ENCODE measurements around the gene ELK4. TPM values are rescaled to one million over a fixed set of nuclear protein-coding genes. Genes with fewer than 3 reads are reported as not detected.
A peak's percentile ranks its signal among the peaks of the same experiment; 100 is the strongest.

ELK4 gene
- total and polyA plus RNA-seq, 2 of the 13 experiments (the other 11 are each of a cell fraction or from before 2014, with no cell fraction given), result 8.3 to 13.1 TPM

GRCh38 chr1:205631768-205632668 is at the start of gene ELK4 (continued):
- TF ChIP-seq PATZ1 (CRISPR knock-in tag; IDR thresholded peaks at IDR 0.05) (peak; percentile 71), GATAD1 (CRISPR knock-in tag; IDR thresholded peaks at IDR 0.05) (peak; percentile 90), FOXK2 (IDR thresholded peaks at IDR 0.05) (no peak), ZNF460 (CRISPR knock-in tag; IDR thresholded peaks at IDR 0.05; ENCODE audit: borderline replicate concordance) (no peak), FOXM1 (CRISPR knock-in tag; IDR thresholded peaks at IDR 0.05) (no peak), EP300 (IDR thresholded peaks at IDR 0.05; ENCODE audit: low read depth in 2 of 2, low read length in 2 of 2) (no peak), EP300 (CRISPR knock-in tag; IDR thresholded peaks at IDR 0.05; ENCODE audit: borderline replicate concordance) (peak; percentile 47; the same call in 1 of the 2 replicates), ZFYVE20 (CRISPR knock-in tag; IDR thresholded peaks at IDR 0.05; ENCODE audit: borderline replicate concordance, low read depth) (no peak; the same call in 1 of the 2 replicates), ZNF703 (CRISPR knock-in tag; IDR thresholded peaks at IDR 0.05; ENCODE audit: borderline replicate concordance) (no peak), POLR2AphosphoS2 (IDR thresholded peaks at IDR 0.05; ENCODE audit: low read depth, low read length) (peak; percentile 78; the same call in 1 of the 2 replicates), PAXIP1 (CRISPR knock-in tag; conservative IDR thresholded peaks at IDR 0.05) (peak; percentile 40), NFATC3 (CRISPR knock-in tag; IDR thresholded peaks at IDR 0.05) (no peak), HNF4A (CRISPR knock-in tag; IDR thresholded peaks at IDR 0.05) (peak; percentile 46), SOX5 (CRISPR knock-in tag; IDR thresholded peaks at IDR 0.05; ENCODE audit: borderline replicate concordance) (peak; percentile 55; the same call in 1 of the 2 replicates), PRDM4 (CRISPR knock-in tag; IDR thresholded peaks at IDR 0.05; ENCODE audit: borderline replicate concordance) (no peak), IKZF1 (IDR thresholded peaks at IDR 0.05) (no peak), NCOR1 (IDR thresholded peaks at IDR 0.05; ENCODE audit: borderline replicate concordance, low read length) (no peak), CREB1 (IDR thresholded peaks at IDR 0.05) (peak; percentile 93), CREB1 (CRISPR knock-in tag; IDR thresholded peaks at IDR 0.05) (peak; percentile 93), KDM1A (CRISPR knock-in tag; IDR thresholded peaks at IDR 0.05) (no peak), ZNF788 (CRISPR knock-in tag; IDR thresholded peaks at IDR 0.05; ENCODE audit: borderline replicate concordance) (peak; percentile 53; the same call in 1 of the 2 replicates), ONECUT2 (CRISPR knock-in tag; IDR thresholded peaks at IDR 0.05) (no peak), TCF7L2 (IDR thresholded peaks at IDR 0.05; ENCODE audit: low read depth, low read length) (no peak)
